NT2/D1 (cell line): ENCODE data around the gene WNK3.
"Not testable (repeated sequence)": the region's sequence is repeated elsewhere in the genome, so short reads cannot be mapped to it uniquely, and the experiment has no call there.

Experiments
- DNase-seq: peaks from one replicate; pipeline ENCODE4 v3.0.0-alpha.2; 2011; ENCODE audit warnings: low read depth, low spot score
- H3K27me3 ChIP-seq: 2 replicates; pipeline ENCODE4 v1.6.0; 2011; ENCODE audit warnings: mild to moderate bottlenecking; ENCODE audit not compliant: insufficient read length, insufficient read depth
- H3K36me3 ChIP-seq: 2 replicates; pipeline ENCODE4 v1.6.1; 2011; ENCODE audit warnings: mild to moderate bottlenecking, low read length, mixed read lengths; ENCODE audit not compliant: insufficient read depth, insufficient read length
- H3K4me1 ChIP-seq: 2 replicates; pipeline ENCODE4 v1.5.1; 2011; ENCODE audit not compliant: insufficient read depth, insufficient read length
- H3K4me3 ChIP-seq: 2 replicates; pipeline ENCODE4 v1.5.1; 2011; ENCODE audit warnings: low read depth; ENCODE audit not compliant: insufficient read length
- H3K9ac ChIP-seq: 2 replicates; pipeline ENCODE4 v1.6.0; 2011; ENCODE audit warnings: low read depth; ENCODE audit not compliant: insufficient read length
- H3K9me3 ChIP-seq: 2 replicates; pipeline ENCODE4 v1.5.1; 2011; ENCODE audit warnings: mild to moderate bottlenecking, low read length; ENCODE audit not compliant: insufficient read depth
- SUZ12 ChIP-seq: IDR thresholded peaks from 2 replicates; pipeline ENCODE4 v1.6.1; 2011; ENCODE audit not compliant: insufficient read length, insufficient read depth; ENCODE audit errors: extremely low read depth
- YY1 ChIP-seq: IDR thresholded peaks from 2 replicates; pipeline ENCODE4 v1.6.1; 2011; ENCODE audit not compliant: insufficient read length, insufficient read depth
- ZNF274 ChIP-seq: IDR thresholded peaks from 2 replicates; pipeline ENCODE4 v1.6.1; 2011; ENCODE audit warnings: mild to moderate bottlenecking, low read depth, low read length

The WNK3 gene

DNA sequence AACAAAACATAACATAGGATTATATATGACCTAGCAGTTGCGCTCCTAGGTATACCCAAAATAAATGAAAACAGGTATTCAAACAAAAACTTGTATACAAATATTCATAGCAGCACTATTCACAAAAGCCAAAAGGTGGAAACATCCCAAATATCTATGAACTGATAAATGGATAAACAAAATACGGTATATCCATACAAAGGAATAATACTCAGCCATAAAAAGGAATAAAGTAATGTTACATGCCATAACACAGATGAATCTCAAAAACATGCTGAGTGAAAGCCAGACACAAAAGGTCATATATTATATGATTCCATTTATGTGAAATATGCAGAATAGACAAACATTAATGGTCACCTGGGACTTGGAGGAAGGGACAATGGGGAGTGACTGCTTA lies 5.2 kb downstream of the WNK3 start:
- Histone ChIP-seq H3K36me3 (no peaks in the 10 kb centered on the region), H3K27me3 (no peaks in the 10 kb centered on the region), H3K9ac (no peak overlapping the region), H3K4me3 (no peak overlapping the region), H3K4me1 (no peaks in the 10 kb centered on the region), H3K9me3 (peaks cover 9% of the 10 kb centered on the region; the same call in 1 of the 2 replicates)
- DNase-seq, result no peak
- no peak for TF ChIP-seq ZNF274
- no peak for TF ChIP-seq SUZ12
- TF ChIP-seq YY1, result no peak

DNA sequence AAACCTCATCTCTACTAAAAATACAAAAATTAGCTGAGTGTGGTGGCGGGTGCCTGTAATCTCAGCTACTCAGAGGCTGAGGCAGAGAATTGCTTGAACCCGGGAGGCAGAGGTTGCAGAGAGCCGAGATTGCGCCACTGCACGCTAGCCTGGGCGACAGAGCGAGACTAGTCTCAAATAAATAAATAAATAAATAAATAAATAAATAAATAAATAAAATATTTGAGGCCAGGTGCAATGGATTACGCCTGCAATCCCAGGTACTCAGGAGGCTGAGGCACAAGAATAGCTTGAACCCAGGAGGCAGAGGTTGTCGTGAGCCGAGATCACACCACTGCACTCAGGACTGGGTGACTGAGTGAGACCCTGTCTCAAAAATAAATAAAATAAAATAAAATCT lies 20.5 kb downstream of the WNK3 start:
- not testable (repeated sequence) for H3K9me3 ChIP-seq, H3K36me3 ChIP-seq

DNA sequence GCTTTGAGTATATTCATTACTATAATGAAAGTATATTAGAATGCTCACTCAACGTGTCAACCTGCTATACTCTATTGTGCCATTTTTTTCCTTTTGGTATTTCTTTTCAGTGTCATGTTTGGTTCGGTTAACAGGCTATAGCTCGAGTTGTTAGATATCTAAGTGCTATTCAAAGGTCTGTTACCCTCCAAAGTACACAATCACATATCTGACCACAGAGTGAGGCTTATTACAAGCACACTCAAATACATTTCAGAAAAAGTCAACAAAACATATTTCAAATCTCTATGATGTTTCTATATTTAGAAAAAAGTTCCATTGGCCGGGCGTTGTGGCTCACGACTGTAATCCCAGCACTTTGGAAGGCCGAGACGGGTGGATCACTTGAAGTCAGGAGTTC lies 32.8 kb downstream of the WNK3 start:
- no peak overlapping the region for H3K4me3 ChIP-seq
- DNase-seq, result no peak
- H3K27me3 ChIP-seq, result no peaks in the 10 kb centered on the region
- H3K9me3 ChIP-seq, result no peaks in the 10 kb centered on the region
- TF ChIP-seq ZNF274, result no peak
- TF ChIP-seq YY1, result no peak
- TF ChIP-seq SUZ12, result no peak
- peaks cover 2% of the 10 kb centered on the region for H3K36me3 ChIP-seq
- no peak overlapping the region for H3K9ac ChIP-seq
- H3K4me1 ChIP-seq, result no peaks in the 10 kb centered on the region

More for the DNA sequence above, 20.5 kb downstream of the WNK3 start:
- not testable (repeated sequence) for H3K27me3 ChIP-seq, DNase-seq, H3K4me1 ChIP-seq, H3K9ac ChIP-seq, H3K4me3 ChIP-seq

DNA sequence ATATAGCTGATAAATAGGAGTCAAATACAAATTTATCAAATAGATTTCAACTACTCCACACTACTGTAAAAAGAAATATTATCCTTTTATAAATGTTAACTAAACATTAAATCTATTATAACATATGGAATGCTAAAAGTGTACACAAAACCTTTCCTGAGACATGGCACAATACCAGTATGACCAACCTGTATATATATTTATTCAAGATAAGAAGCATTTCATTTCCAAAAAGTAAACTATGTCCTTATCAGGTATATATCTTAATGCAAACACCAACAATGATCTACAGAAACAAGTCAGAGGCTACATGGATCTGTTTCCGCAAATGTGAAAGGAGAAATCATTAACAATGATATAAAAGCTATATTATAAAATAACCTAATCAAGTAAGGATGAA lies 37.8 kb downstream of the WNK3 start:
- DNase-seq, result no peak
- Histone ChIP-seq H3K36me3 (peaks cover 2% of the 10 kb centered on the region), H3K27me3 (no peaks in the 10 kb centered on the region), H3K4me1 (no peaks in the 10 kb centered on the region), H3K4me3 (no peak overlapping the region), H3K9me3 (no peaks in the 10 kb centered on the region), H3K9ac (no peak overlapping the region)
- no peak for TF ChIP-seq YY1
- no peak for TF ChIP-seq ZNF274
- TF ChIP-seq SUZ12, result no peak

DNA sequence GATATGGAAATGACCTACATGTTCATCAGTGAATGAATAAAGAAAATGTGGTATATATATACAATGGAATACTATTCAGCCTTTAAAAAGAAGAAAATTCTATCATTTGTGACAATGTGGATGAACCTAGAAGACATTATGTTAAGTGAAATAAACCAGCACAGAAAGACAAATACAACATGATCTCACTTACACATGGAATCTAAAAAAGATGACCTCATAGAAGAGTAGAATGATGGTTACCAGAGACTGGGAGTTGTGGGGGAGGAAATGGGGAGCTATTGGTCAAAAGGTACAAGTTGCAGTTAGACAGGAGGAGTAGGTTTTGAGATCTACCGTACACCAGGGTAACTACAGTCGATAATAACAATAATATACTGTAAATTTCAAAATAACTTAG lies 51.5 kb downstream of the WNK3 start:
- no peak for DNase-seq
- no peaks in the 10 kb centered on the region for H3K9me3 ChIP-seq
- no peak overlapping the region for H3K9ac ChIP-seq
- TF ChIP-seq SUZ12, result no peak
- no peak for TF ChIP-seq YY1
- no peak for TF ChIP-seq ZNF274
- peaks cover 19% of the 10 kb centered on the region for H3K36me3 ChIP-seq
- H3K4me3 ChIP-seq, result no peak overlapping the region
- no peaks in the 10 kb centered on the region for H3K4me1 ChIP-seq
- no peaks in the 10 kb centered on the region for H3K27me3 ChIP-seq

- Histone ChIP-seq H3K4me3 (no peak overlapping the region), H3K36me3 (peaks cover 23% of the 10 kb centered on the region), H3K9me3 (no peaks in the 10 kb centered on the region), H3K27me3 (no peaks in the 10 kb centered on the region), H3K9ac (no peak overlapping the region), H3K4me1 (no peaks in the 10 kb centered on the region)
- DNase-seq, result no peak
- no peak for TF ChIP-seq YY1
- TF ChIP-seq ZNF274, result no peak
- TF ChIP-seq SUZ12, result no peak
These were observed 56.3 kb downstream of the WNK3 start for GRCh38 chrX:54301516-54301915.

GRCh38 chrX:54294306-54294705 lies 63.5 kb downstream of the WNK3 start:
- no peaks in the 10 kb centered on the region for H3K9me3 ChIP-seq
- H3K27me3 ChIP-seq, result no peaks in the 10 kb centered on the region
- no peaks in the 10 kb centered on the region for H3K4me1 ChIP-seq
- no peak overlapping the region for H3K9ac ChIP-seq
- DNase-seq, result no peak
- TF ChIP-seq YY1 (no peak), ZNF274 (no peak), SUZ12 (no peak)
- no peak overlapping the region for H3K4me3 ChIP-seq
- H3K36me3 ChIP-seq, result peaks cover 32% of the 10 kb centered on the region

- H3K27me3 ChIP-seq, result no peaks in the 10 kb centered on the region
- no peak overlapping the region for H3K9ac ChIP-seq
- TF ChIP-seq YY1, result no peak
- no peak for TF ChIP-seq ZNF274
- no peak for TF ChIP-seq SUZ12
- H3K4me3 ChIP-seq, result no peak overlapping the region
- no peaks in the 10 kb centered on the region for H3K4me1 ChIP-seq
- H3K36me3 ChIP-seq, result peaks cover 38% of the 10 kb centered on the region
- H3K9me3 ChIP-seq, result no peaks in the 10 kb centered on the region
- DNase-seq, result no peak
These were observed 65.1 kb downstream of the WNK3 start for GRCh38 chrX:54292755-54293154.
